ACC112 (cell line): ENCODE measurements around the gene ACVR1B.
A peak's percentile ranks its signal among the peaks of the same experiment; 100 is the strongest.

Source experiments
- H2AFZ ChIP-seq: fragments of 200-600 bp; sonication (generic); one replicate; pipeline ENCODE4 v1.6.0; 2017; ENCODE audit warnings: antibody characterized with exemption, low read length; ENCODE audit not compliant: unreplicated experiment
- H3K27ac ChIP-seq: fragments of 200-600 bp; sonication (generic); 2 replicates; pipeline ENCODE4 v1.5.1; 2014; ENCODE audit warnings: low read depth, mild to moderate bottlenecking, antibody characterized with exemption, low read length, moderate library complexity
- H3K27me3 ChIP-seq: fragments of 200-600 bp; sonication (generic); 2 replicates; pipeline ENCODE4 v1.6.1; 2014; ENCODE audit warnings: mild to moderate bottlenecking, antibody characterized with exemption, low read length, moderate library complexity, mixed read lengths; ENCODE audit not compliant: insufficient read depth
- H3K36me3 ChIP-seq: fragments of 200-600 bp; sonication (generic); 2 replicates; pipeline ENCODE4 v1.6.1; 2016; ENCODE audit warnings: mild to moderate bottlenecking, antibody characterized with exemption, low read length, moderate library complexity, mixed read lengths; ENCODE audit not compliant: insufficient read depth
- H3K4me1 ChIP-seq: fragments of 200-600 bp; sonication (generic); one replicate; pipeline ENCODE4 v1.6.1; 2016; ENCODE audit warnings: low read length, mixed read lengths; ENCODE audit not compliant: insufficient read depth, unreplicated experiment, control insufficient read depth
- H3K4me3 ChIP-seq: fragments of 200-600 bp; sonication (generic); 2 replicates; pipeline ENCODE4 v1.5.1; 2014; ENCODE audit warnings: mild to moderate bottlenecking, low read depth, low read length
- H3K79me2 ChIP-seq: fragments of 200-600 bp; sonication (generic); one replicate; pipeline ENCODE4 v1.6.0; 2016; ENCODE audit warnings: low read length; ENCODE audit not compliant: control insufficient read depth, unreplicated experiment, insufficient read depth

ACVR1B gene

DNA sequence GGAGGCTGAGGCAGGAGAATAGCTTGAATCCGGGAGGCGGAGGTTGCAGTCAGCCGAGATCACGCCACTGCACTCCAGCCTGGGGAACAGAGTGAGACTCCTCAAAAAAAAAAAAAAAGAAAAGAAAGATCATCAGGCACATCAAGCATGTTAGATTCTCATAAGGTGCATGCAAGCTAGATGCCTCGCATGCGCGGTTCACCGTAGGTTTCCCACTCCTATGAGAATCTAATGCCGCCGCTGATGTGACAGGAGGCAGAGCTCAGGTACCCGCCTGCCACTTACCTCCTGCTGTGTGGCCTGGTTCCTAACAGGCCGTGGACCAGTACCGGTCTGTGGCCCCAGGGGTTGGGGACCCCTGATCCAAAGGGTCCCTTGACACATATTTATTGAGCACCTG, 7.0 kb downstream of the ACVR1B start:
- Histone ChIP-seq H3K4me3 (no peak overlapping the region), H3K79me2 (peaks cover 92% of the 10 kb centered on the region), H3K27me3 (no peaks in the 10 kb centered on the region), H2AFZ (no peak overlapping the region), H3K36me3 (peaks cover 8% of the 10 kb centered on the region; the same call in 1 of the 2 replicates), H3K27ac (no peak overlapping the region), H3K4me1 (peaks cover 35% of the 10 kb centered on the region)

DNA sequence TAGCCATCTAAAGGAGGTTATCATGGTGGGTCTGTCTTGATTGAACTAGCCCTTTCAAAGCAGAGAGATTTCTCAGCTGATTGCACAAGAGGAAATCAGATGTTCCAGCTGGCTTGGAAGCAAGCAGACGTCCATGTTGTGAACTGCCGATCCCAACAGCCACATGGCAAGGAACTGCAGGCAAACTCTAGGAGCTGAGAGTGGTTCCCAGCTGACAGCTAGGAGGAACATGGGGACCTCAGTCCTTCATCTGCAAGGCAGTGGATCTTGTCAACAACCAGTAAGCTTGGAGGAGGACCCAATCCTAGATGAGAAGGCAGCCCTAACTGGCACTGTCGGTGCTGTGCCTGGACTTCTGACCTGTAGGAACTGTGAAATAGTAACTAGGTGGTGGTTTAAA, 7.7 kb downstream of the ACVR1B start:
- 0 out of 2 replicates have a peak overlapping the region, but pooled peaks have one; percentile 4 for H3K4me3 ChIP-seq
- no peak overlapping the region for H2AFZ ChIP-seq
- no peak overlapping the region for H3K27ac ChIP-seq
- H3K4me1 ChIP-seq: peaks cover 30% of the 10 kb centered on the region
- peaks cover 13% of the 10 kb centered on the region for H3K36me3 ChIP-seq
- H3K79me2 ChIP-seq: peaks cover 92% of the 10 kb centered on the region
- H3K27me3 ChIP-seq: no peaks in the 10 kb centered on the region

DNA sequence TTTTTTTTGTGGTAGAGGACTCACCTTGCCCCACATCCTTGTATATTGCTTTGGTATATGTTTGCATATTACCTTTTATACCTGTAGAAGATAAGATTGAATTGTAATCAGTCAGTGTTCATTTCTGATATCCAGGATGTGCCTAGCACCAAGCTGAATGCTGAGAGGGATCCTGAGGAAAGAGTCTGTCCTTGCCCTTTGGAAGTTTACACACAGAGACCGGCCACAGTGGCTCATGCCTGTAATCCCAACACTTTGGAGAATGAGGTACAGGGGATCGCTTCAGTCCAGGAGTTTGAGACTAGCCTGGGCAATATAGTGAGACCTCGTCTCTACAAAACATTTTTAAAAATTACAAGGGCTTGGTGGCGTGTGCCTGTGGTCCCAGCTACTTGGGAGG, 8.4 kb downstream of the ACVR1B start:
- Histone ChIP-seq H3K4me3 (no peak overlapping the region), H3K27ac (no peak overlapping the region), H3K79me2 (peaks cover 92% of the 10 kb centered on the region), H3K4me1 (peaks cover 22% of the 10 kb centered on the region), H3K27me3 (no peaks in the 10 kb centered on the region), H3K36me3 (peaks cover 18% of the 10 kb centered on the region), H2AFZ (no peak overlapping the region)

DNA sequence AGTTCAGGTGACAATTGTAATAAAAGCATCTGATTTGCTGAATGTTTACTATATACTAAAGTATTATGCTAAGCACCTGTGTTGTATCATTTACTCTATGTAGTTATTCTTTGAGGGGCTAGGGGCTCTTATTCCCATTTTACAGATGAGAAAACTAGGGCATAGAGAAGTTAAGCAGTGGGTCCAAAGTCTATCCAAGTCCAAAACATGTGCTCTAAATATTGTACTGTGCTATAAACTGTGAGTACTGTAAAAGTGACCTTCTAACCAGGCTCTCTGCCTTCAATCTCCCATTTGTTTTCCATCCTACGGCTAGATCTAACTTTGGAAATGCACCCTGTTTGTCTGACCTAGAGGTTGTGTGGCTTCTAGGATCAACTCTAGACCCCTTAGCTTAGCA, 9.0 kb downstream of the ACVR1B start:
- Histone ChIP-seq H3K36me3 (peaks cover 21% of the 10 kb centered on the region), H3K4me1 (peaks cover 17% of the 10 kb centered on the region), H2AFZ (no peak overlapping the region), H3K27me3 (no peaks in the 10 kb centered on the region), H3K4me3 (no peak overlapping the region), H3K27ac (no peak overlapping the region), H3K79me2 (peaks cover 92% of the 10 kb centered on the region)

GRCh38 chr12:51960890-51961289, 9.4 kb downstream of the ACVR1B start:
- peaks cover 15% of the 10 kb centered on the region for H3K4me1 ChIP-seq
- H3K27me3 ChIP-seq: no peaks in the 10 kb centered on the region
- no peak overlapping the region for H3K27ac ChIP-seq
- H3K36me3 ChIP-seq: peaks cover 24% of the 10 kb centered on the region
- H3K79me2 ChIP-seq: peaks cover 92% of the 10 kb centered on the region
- no peak overlapping the region for H2AFZ ChIP-seq
- H3K4me3 ChIP-seq: no peak overlapping the region

GRCh38 chr12:51961834-51962233, 10.3 kb downstream of the ACVR1B start:
- no peak overlapping the region for H2AFZ ChIP-seq
- no peak overlapping the region for H3K4me3 ChIP-seq
- H3K36me3 ChIP-seq: peaks cover 24% of the 10 kb centered on the region
- peaks cover 13% of the 10 kb centered on the region for H3K4me1 ChIP-seq
- H3K79me2 ChIP-seq: peaks cover 91% of the 10 kb centered on the region
- H3K27ac ChIP-seq: no peak overlapping the region
- no peaks in the 10 kb centered on the region for H3K27me3 ChIP-seq

DNA sequence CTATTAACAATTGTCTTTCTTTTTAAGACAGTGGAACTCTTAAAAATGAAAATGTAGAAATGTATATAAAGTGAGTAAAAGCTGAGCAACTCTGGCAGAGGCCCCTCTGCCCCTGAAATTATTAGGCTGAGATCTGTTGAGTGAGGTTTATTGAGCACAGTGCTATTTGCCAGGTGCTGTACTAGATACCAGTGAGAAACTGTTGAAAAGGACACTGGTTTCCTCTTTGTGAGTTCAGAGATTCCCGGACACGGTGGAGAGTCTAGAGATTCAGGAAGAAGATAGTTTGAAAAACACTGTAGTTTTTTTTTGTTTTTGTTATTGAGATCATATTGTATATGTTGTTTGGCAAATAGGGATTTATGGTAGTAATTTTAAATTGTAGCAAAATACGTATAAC, 11.2 kb downstream of the ACVR1B start:
- Histone ChIP-seq H3K4me3 (no peak overlapping the region), H2AFZ (no peak overlapping the region), H3K79me2 (peaks cover 89% of the 10 kb centered on the region), H3K4me1 (peaks cover 13% of the 10 kb centered on the region), H3K27me3 (no peaks in the 10 kb centered on the region), H3K27ac (no peak overlapping the region), H3K36me3 (peaks cover 24% of the 10 kb centered on the region)

DNA sequence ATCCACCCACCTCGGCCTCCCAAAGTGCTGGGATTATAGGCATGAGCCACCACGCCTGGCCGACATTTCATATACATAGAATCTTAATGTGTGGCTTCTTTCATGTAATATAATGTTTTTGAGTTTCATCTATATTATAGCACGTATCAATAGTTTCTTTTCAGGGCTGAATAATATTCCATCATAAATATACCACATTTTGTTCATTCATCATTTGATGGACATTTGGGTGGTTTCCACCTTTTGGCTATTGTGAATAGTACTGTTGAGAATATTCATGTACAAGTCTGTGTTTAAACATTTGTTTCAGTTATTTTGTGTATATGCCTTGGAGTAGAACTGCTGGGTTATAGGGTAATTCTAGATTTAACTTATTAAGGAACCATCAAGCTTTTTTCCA, 12.0 kb downstream of the ACVR1B start:
- H3K4me3 ChIP-seq: no peak overlapping the region
- H3K36me3 ChIP-seq: peaks cover 24% of the 10 kb centered on the region
- peaks cover 85% of the 10 kb centered on the region for H3K79me2 ChIP-seq
- peaks cover 13% of the 10 kb centered on the region for H3K4me1 ChIP-seq
- H2AFZ ChIP-seq: no peak overlapping the region
- no peaks in the 10 kb centered on the region for H3K27me3 ChIP-seq
- H3K27ac ChIP-seq: no peak overlapping the region

GRCh38 chr12:51969643-51970042, 18.1 kb downstream of the ACVR1B start:
- H3K27ac ChIP-seq: no peak overlapping the region
- H3K27me3 ChIP-seq: no peaks in the 10 kb centered on the region
- H3K36me3 ChIP-seq: peaks cover 7% of the 10 kb centered on the region; the same call in 1 of the 2 replicates
- H3K4me1 ChIP-seq: peaks cover 43% of the 10 kb centered on the region
- no peak overlapping the region for H3K4me3 ChIP-seq
- H2AFZ ChIP-seq: no peak overlapping the region
- peaks cover 79% of the 10 kb centered on the region for H3K79me2 ChIP-seq

GRCh38 chr12:51970904-51971646, 19.6 kb downstream of the ACVR1B start:
- H3K4me3 ChIP-seq: peak overlapping the region; percentile 46
- H3K36me3 ChIP-seq: peaks cover 4% of the 10 kb centered on the region; the same call in 1 of the 2 replicates
- no peak overlapping the region for H2AFZ ChIP-seq
- no peaks in the 10 kb centered on the region for H3K27me3 ChIP-seq
- peak overlapping the region; percentile 91 for H3K27ac ChIP-seq
- H3K4me1 ChIP-seq: peaks cover 57% of the 10 kb centered on the region
- H3K79me2 ChIP-seq: peaks cover 78% of the 10 kb centered on the region
